Lower leg skin (tissue), 4 donors: Measurements from ENCODE around the gene ZNF292. TPM values are rescaled to one million over a fixed set of nuclear protein-coding genes. Genes with fewer than 3 reads are reported as not detected.

Source experiments
- DNase-seq, 2 donors: peaks; one replicate each; pipeline ENCODE4 v3.0.0-alpha.2; 2019; ENCODE audit warnings: low spot score in 2 of 2
- H3K4me3 ChIP-seq: fragments of 200-600 bp; sonication (generic); 2 replicates; pipeline ENCODE4 v1.5.1; 2017; ENCODE audit warnings: mild to moderate bottlenecking, low read depth; ENCODE audit not compliant: poor library complexity, severe bottlenecking
- CTCF ChIP-seq, 3 donors: fragments of 450-650 bp; IDR thresholded peaks; one replicate each; pipeline ENCODE4 v1.5.1; 2016; ENCODE audit warnings: antibody characterized with exemption in 3 of 3, mild to moderate bottlenecking in 3 of 3, moderate library complexity in 2 of 3
- POLR2A ChIP-seq, 2 donors: fragments of 450-650 bp; IDR thresholded peaks; one replicate each; pipeline ENCODE4 v1.6.1; 2016 to 2017; ENCODE audit warnings: antibody characterized with exemption in 2 of 2, mild to moderate bottlenecking in 1 of 2, moderate library complexity in 1 of 2
- WGBS, 2 donors: methylation state at CpG; one replicate each; pipeline ENCODE4 v1.1.5; 2018; 5-methylcytosine and 5-hydroxymethylcytosine counted together
- intact Hi-C: fragments of 100-400 bp; cut with DNase I; formaldehyde crosslinking; loops from one replicate; pipeline ENCODE4 v1.15.0; 2023; ENCODE audit warnings: low total_unique reads
- total RNA-seq, 4 donors: library from RNA; depleted of rRNA; stranded (reverse); fragments of >200 nt; gene quantifications; one replicate each; pipeline ENCODE4 v1.1.0, GENCODE V29; 2016

ZNF292 gene
- total RNA-seq, 4 donors from 2014 or later, result 28.5 to 46.8 (median 36.9) TPM

- intact Hi-C loops, result no loop called here
- WGBS, 2 donors, result 76 to 79% methylated on average over 4 of the region's 4 CpGs
Observed at GRCh38 chr6:87118054-87118453, 37.3 kb upstream of the ZNF292 start.

GRCh38 chr6:87122477-87122876 lies 32.9 kb upstream of the ZNF292 start:
- WGBS, 2 donors, result 54 to 62% methylated on average over 47 to 48 of the region's 51 CpGs
- intact Hi-C loops, result no loop called here

More at GRCh38 chr6:87118054-87118453, 37.3 kb upstream of the ZNF292 start:
- TF ChIP-seq CTCF (IDR thresholded peaks at IDR 0.05) (no peak), POLR2A (IDR thresholded peaks at IDR 0.05) (no peak)
- DNase-seq, result no peak
- H3K4me3 ChIP-seq, result no peak overlapping the region

GRCh38 chr6:87124074-87124473 lies 31.3 kb upstream of the ZNF292 start:
- 93 to 94% methylated on average over 5 of the region's 5 CpGs for WGBS, 2 donors
- intact Hi-C loops, result no loop called here
- no peak overlapping the region for H3K4me3 ChIP-seq
- TF ChIP-seq POLR2A (IDR thresholded peaks at IDR 0.05) (no peak), CTCF (IDR thresholded peaks at IDR 0.05) (no peak)
- DNase-seq, result no peak

More at GRCh38 chr6:87122477-87122876, 32.9 kb upstream of the ZNF292 start:
- H3K4me3 ChIP-seq, result no peak overlapping the region
- TF ChIP-seq CTCF (IDR thresholded peaks at IDR 0.05) (no peak), POLR2A (IDR thresholded peaks at IDR 0.05) (no peak)
- no peak for DNase-seq

- 0 to 36% methylated on average over 1 of the region's 1 CpG for WGBS, 2 donors
- intact Hi-C loops, result no loop called here
- TF ChIP-seq POLR2A (IDR thresholded peaks at IDR 0.05) (no peak), CTCF (IDR thresholded peaks at IDR 0.05) (no peak)
- no peak overlapping the region for H3K4me3 ChIP-seq
- DNase-seq, result no peak
Observed at GRCh38 chr6:87126501-87126900, 28.9 kb upstream of the ZNF292 start.

GRCh38 chr6:87127737-87128136 lies 27.6 kb upstream of the ZNF292 start:
- TF ChIP-seq CTCF (IDR thresholded peaks at IDR 0.05) (no peak), POLR2A (IDR thresholded peaks at IDR 0.05) (no peak)
- no peak for DNase-seq
- H3K4me3 ChIP-seq, result no peak overlapping the region
- WGBS, 2 donors, result 84 to 90% methylated on average over 2 of the region's 2 CpGs
- intact Hi-C loops, result no loop called here

GRCh38 chr6:87136963-87137362 lies 18.4 kb upstream of the ZNF292 start:
- intact Hi-C loops, result loop anchor here (10.0 kb wide), 1 partner anchor 98 kb away; no protein-coding TSS in a partner anchor
- H3K4me3 ChIP-seq, result no peak overlapping the region
- no peak for TF ChIP-seq POLR2A (IDR thresholded peaks at IDR 0.05)
- TF ChIP-seq CTCF (IDR thresholded peaks at IDR 0.05), result no peak
- no peak for DNase-seq
- 50 to 52% methylated on average over 1 of the region's 1 CpG for WGBS, 2 donors
